ENCODE measurements around the gene FAM163B. TPM values are rescaled to one million over a fixed set of nuclear protein-coding genes. Genes with fewer than 3 reads are reported as not detected.

Gene FAM163B
- polyA plus RNA-seq, 1 donor (not counting 4 experiments of a cell fraction or from before 2014, with no cell fraction given) = not detected

- Histone ChIP-seq H3K4me1 (ENCODE audit: control insufficient read depth, extremely low read depth, insufficient read depth, low read length) (no peaks in the 10 kb centered on the region), H3K9ac (ENCODE audit: control insufficient read depth, extremely low read depth, insufficient read depth, low read length) (no peak overlapping the region), H3K9me1 (ENCODE audit: control insufficient read depth, extremely low read depth, insufficient read depth, low read length) (no peaks in the 10 kb centered on the region), H3K36me3 (ENCODE audit: control insufficient read depth in 2 of 2, extremely low read depth in 1 of 2, insufficient read depth in 2 of 2, low read length in 2 of 2) (no peaks in the 10 kb centered on the region), H3K4me3 (ENCODE audit: control insufficient read depth in 2 of 3, extremely low read depth in 1 of 3, insufficient read depth in 2 of 3, low read depth in 1 of 3, low read length in 3 of 3) (no peak overlapping the region), H3K4me2 (ENCODE audit: control insufficient read depth, extremely low read depth, insufficient read depth, low read depth, low read length) (no peak overlapping the region), H2AFZ (ENCODE audit: control insufficient read depth, low read length) (no peak overlapping the region), H3K9me3 (ENCODE audit: control insufficient read depth, low read depth, low read length) (no peaks in the 10 kb centered on the region), H3K27me3 (ENCODE audit: control insufficient read depth, extremely low read depth, insufficient read depth, low read length) (peaks cover 26% of the 10 kb centered on the region), H3K27ac (ENCODE audit: control insufficient read depth, insufficient read depth, low read length) (no peak overlapping the region), H3K79me2 (ENCODE audit: control insufficient read depth, insufficient read depth, low read length) (no peaks in the 10 kb centered on the region), H4K20me1 (ENCODE audit: control insufficient read depth, extremely low read depth, insufficient read depth, low read length) (no peaks in the 10 kb centered on the region)
- dilution Hi-C loops (cut with MboI; ENCODE audit: extremely low pct_ligation_motif_present, low sequenced_read_pairs) = no loop called here
- DNase-seq (ENCODE audit: low read depth, low spot score) (no peak), FAIRE-seq (no peak)
- TF ChIP-seq, protein P1, sequence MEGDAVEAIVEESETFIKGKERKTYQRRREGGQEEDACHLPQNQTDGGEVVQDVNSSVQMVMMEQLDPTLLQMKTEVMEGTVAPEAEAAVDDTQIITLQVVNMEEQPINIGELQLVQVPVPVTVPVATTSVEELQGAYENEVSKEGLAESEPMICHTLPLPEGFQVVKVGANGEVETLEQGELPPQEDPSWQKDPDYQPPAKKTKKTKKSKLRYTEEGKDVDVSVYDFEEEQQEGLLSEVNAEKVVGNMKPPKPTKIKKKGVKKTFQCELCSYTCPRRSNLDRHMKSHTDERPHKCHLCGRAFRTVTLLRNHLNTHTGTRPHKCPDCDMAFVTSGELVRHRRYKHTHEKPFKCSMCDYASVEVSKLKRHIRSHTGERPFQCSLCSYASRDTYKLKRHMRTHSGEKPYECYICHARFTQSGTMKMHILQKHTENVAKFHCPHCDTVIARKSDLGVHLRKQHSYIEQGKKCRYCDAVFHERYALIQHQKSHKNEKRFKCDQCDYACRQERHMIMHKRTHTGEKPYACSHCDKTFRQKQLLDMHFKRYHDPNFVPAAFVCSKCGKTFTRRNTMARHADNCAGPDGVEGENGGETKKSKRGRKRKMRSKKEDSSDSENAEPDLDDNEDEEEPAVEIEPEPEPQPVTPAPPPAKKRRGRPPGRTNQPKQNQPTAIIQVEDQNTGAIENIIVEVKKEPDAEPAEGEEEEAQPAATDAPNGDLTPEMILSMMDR (optimal IDR thresholded peaks at IDR 0.05 in 1 of 3, IDR thresholded peaks at IDR 0.05 in 1 of 3, conservative IDR thresholded peaks at IDR 0.05 in 1 of 3; ENCODE audit: extremely low read depth in 1 of 3, insufficient read depth in 2 of 3, low read length in 3 of 3) = no peak
- no peak for TF ChIP-seq EZH2 (IDR thresholded peaks at IDR 0.05; ENCODE audit: low read length)
Measured at GRCh38 chr9:133635098-133635497, 25.9 kb upstream of the FAM163B start.

DNA sequence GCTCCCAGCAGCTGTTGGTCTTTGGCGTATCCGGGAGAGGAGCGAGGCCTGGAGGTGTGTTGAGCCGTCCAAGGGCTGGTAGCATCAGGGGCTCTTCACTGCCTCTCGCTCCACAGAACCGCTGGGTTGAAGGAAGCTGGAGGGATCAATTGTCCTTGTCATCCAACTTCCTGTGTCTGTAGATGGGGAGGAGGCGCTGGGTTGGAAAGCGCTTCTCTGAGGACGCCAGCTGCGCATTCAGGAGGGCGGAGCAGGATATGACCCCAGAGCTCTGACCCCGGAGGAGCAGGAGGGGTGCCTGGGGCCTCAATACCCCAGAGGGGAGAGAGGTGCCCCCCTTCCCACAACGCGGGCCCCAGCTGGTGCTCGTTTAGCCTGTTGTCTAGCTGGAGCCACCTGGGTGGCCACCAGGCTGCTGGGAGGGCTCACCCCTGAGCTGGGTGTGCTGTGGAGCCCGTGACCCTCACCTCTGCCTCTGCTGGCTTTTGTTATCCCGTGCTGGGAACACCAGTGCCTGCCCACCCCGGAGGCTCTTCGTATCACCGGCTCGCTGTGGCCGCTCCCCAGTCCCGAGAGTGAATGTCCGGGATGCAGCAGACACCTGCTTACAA is 25.0 kb upstream of the FAM163B start:
- H3K4me1 ChIP-seq (ENCODE audit: control insufficient read depth, extremely low read depth, insufficient read depth, low read length) = no peaks in the 10 kb centered on the region
- no peaks in the 10 kb centered on the region for H4K20me1 ChIP-seq (ENCODE audit: control insufficient read depth, extremely low read depth, insufficient read depth, low read length)
- H3K4me2 ChIP-seq (ENCODE audit: control insufficient read depth, extremely low read depth, insufficient read depth, low read depth, low read length) = no peak overlapping the region
- H3K79me2 ChIP-seq (ENCODE audit: control insufficient read depth, insufficient read depth, low read length) = no peaks in the 10 kb centered on the region
- H2AFZ ChIP-seq (ENCODE audit: control insufficient read depth, low read length) = no peak overlapping the region
- TF ChIP-seq EZH2 (IDR thresholded peaks at IDR 0.05; ENCODE audit: low read length) = peak; percentile 26
- TF ChIP-seq, protein P1 (optimal IDR thresholded peaks at IDR 0.05 in 1 of 3, IDR thresholded peaks at IDR 0.05 in 1 of 3, conservative IDR thresholded peaks at IDR 0.05 in 1 of 3; ENCODE audit: extremely low read depth in 1 of 3, insufficient read depth in 2 of 3, low read length in 3 of 3) = no peak
- H3K9ac ChIP-seq (ENCODE audit: control insufficient read depth, extremely low read depth, insufficient read depth, low read length) = no peak overlapping the region
- H3K36me3 ChIP-seq (ENCODE audit: control insufficient read depth in 2 of 2, extremely low read depth in 1 of 2, insufficient read depth in 2 of 2, low read length in 2 of 2) = no peaks in the 10 kb centered on the region
- dilution Hi-C loops (cut with MboI; ENCODE audit: extremely low pct_ligation_motif_present, low sequenced_read_pairs) = no loop called here
- FAIRE-seq = no peak
- peaks cover 26% of the 10 kb centered on the region for H3K27me3 ChIP-seq (ENCODE audit: control insufficient read depth, extremely low read depth, insufficient read depth, low read length)
- H3K4me3 ChIP-seq (ENCODE audit: control insufficient read depth in 2 of 3, extremely low read depth in 1 of 3, insufficient read depth in 2 of 3, low read depth in 1 of 3, low read length in 3 of 3) = no peak overlapping the region
- DNase-seq (ENCODE audit: low read depth, low spot score) = no peak
- H3K9me3 ChIP-seq (ENCODE audit: control insufficient read depth, low read depth, low read length) = no peaks in the 10 kb centered on the region
- H3K27ac ChIP-seq (ENCODE audit: control insufficient read depth, insufficient read depth, low read length) = no peak overlapping the region
- H3K9me1 ChIP-seq (ENCODE audit: control insufficient read depth, extremely low read depth, insufficient read depth, low read length) = no peaks in the 10 kb centered on the region

Data from keratinocyte (primary cell).